H1 (cell line): ENCODE results near the gene GRID2. TPM values are rescaled to one million over a fixed set of nuclear protein-coding genes. Genes with fewer than 3 reads are reported as not detected.

Experiments
- CTCF ChIA-PET: fragments of 300-600 bp; sonication (Branson Sonifier 250); formaldehyde crosslinking; loops from one replicate; lab custom pipeline; 2021; ENCODE audit not compliant: partially characterized antibody; lab: Charles Lee
- POLR2A ChIA-PET: fragments of 300-600 bp; sonication (Branson Sonifier 250); formaldehyde crosslinking; loops from one replicate; lab custom pipeline; 2021; ENCODE audit warnings: inconsistent platforms; ENCODE audit not compliant: partially characterized antibody; lab: Charles Lee
- DNase-seq, 2 experiments: peaks; one replicate each; pipeline versions ENCODE4 v3.0.0 to v3.0.0-alpha.2; 2010 to 2022; ENCODE audit warnings: low spot score in 2 of 2, low read depth in 1 of 2, mixed read lengths in 1 of 2
- FAIRE-seq: peaks from 2 replicates; lab custom pipeline; 2011; peaks lifted over from hg19 to GRCh38; lab: Jason Lieb, UNC
- H2AFZ ChIP-seq: 2 replicates; pipeline ENCODE4 v1.8.1; 2012; ENCODE audit warnings: low read length, inconsistent platforms
- H2AK5ac ChIP-seq: 2 replicates; pipeline ENCODE4 v1.6.1; 2013; ENCODE audit warnings: low read depth, low read length
- H2BK120ac ChIP-seq: replicated peaks from 2 replicates; pipeline ENCODE3; 2013; ENCODE audit warnings: low read depth, low read length, inconsistent platforms
- H2BK12ac ChIP-seq: 2 replicates; pipeline ENCODE4 v1.6.1; 2013; ENCODE audit warnings: low read depth, low read length
- H2BK15ac ChIP-seq: 2 replicates; pipeline ENCODE4 v1.6.1; 2013; ENCODE audit warnings: low read length
- H2BK20ac ChIP-seq: 2 replicates; pipeline ENCODE4 v1.6.1; 2013; ENCODE audit warnings: low read length
- H2BK5ac ChIP-seq: 2 replicates; pipeline ENCODE4 v1.6.1; 2013; ENCODE audit warnings: low read depth, low read length
- H3K14ac ChIP-seq: 2 replicates; pipeline ENCODE4 v1.6.1; 2013; ENCODE audit warnings: inconsistent platforms; ENCODE audit not compliant: insufficient read length
- H3K18ac ChIP-seq: 2 replicates; pipeline ENCODE4 v1.6.1; 2013; ENCODE audit warnings: low read length; ENCODE audit errors: extremely low read depth
- H3K23ac ChIP-seq: 2 replicates; pipeline ENCODE4 v1.6.1; 2013; ENCODE audit warnings: inconsistent platforms; ENCODE audit not compliant: insufficient read length
- H3K23me2 ChIP-seq: 2 replicates; pipeline ENCODE4 v1.6.1; 2013; ENCODE audit warnings: low read depth, low read length
- H3K27ac ChIP-seq: 2 replicates; pipeline ENCODE4 v1.6.1; 2011; ENCODE audit warnings: low read depth, low read length, inconsistent platforms
- H3K27me3 ChIP-seq, 4 experiments: replicated peaks in 1 of 4; 1 replicate in 1 of 4; 2 replicates in 3 of 4; pipeline versions ENCODE4 v1.6.1 to v1.8.1; 2011 to 2013; ENCODE audit warnings: low read length in 3 of 4, mild to moderate bottlenecking in 3 of 4, inconsistent platforms in 2 of 4, mixed read lengths in 2 of 4, moderate library complexity in 1 of 4; ENCODE audit not compliant: control insufficient read depth in 3 of 4, insufficient read depth in 3 of 4; ENCODE audit errors: extremely low read depth in 1 of 4
- H3K36me3 ChIP-seq, 4 experiments: 2 replicates each; pipeline versions ENCODE4 v1.6.1 to v1.8.1; 2011 to 2013; ENCODE audit warnings: mild to moderate bottlenecking in 4 of 4, low read length in 3 of 4, moderate library complexity in 2 of 4, control low read depth in 1 of 4, inconsistent platforms in 1 of 4; ENCODE audit not compliant: insufficient read depth in 4 of 4, control insufficient read depth in 2 of 4
- H3K4ac ChIP-seq: replicated peaks from 2 replicates; pipeline ENCODE3; 2013; ENCODE audit warnings: low read length, low read depth, mixed read lengths, inconsistent platforms; ENCODE audit not compliant: insufficient read length
- H3K4me1 ChIP-seq, 4 experiments: replicated peaks in 1 of 4; 1 replicate in 1 of 4; 2 replicates in 3 of 4; pipeline versions ENCODE4 v1.6.1 to v1.8.1; 2011 to 2013; ENCODE audit warnings: low read length in 3 of 4, inconsistent platforms in 2 of 4, mixed read lengths in 1 of 4; ENCODE audit not compliant: insufficient read depth in 4 of 4, control insufficient read depth in 3 of 4
- H3K4me2 ChIP-seq, 2 experiments: 2 replicates each; pipeline versions ENCODE4 v1.6.1 to v1.8.1; 2011 to 2013; ENCODE audit warnings: low read depth in 2 of 2, low read length in 2 of 2, control low read depth in 1 of 2, inconsistent platforms in 1 of 2, mild to moderate bottlenecking in 1 of 2; ENCODE audit not compliant: insufficient read depth in 1 of 2
- H3K4me3 ChIP-seq, 4 experiments: fragments of 200-600, 300-600 bp in 1 of 4; sonication (generic), shearing (Covaris generic), sonication (Bioruptor Twin) in 1 of 4; 2 replicates each; pipeline versions ENCODE4 v1.5.1 to v1.8.1; 2011 to 2016; ENCODE audit warnings: low read length in 4 of 4, low read depth in 3 of 4, control low read depth in 2 of 4, inconsistent platforms in 2 of 4, mild to moderate bottlenecking in 2 of 4, mixed read lengths in 1 of 4, moderate library complexity in 1 of 4; ENCODE audit not compliant: insufficient read depth in 2 of 4; ENCODE audit errors: extremely low read depth in 1 of 4
- H3K56ac ChIP-seq: replicated peaks from 2 replicates; pipeline ENCODE3; 2013; ENCODE audit warnings: low read depth, mild to moderate bottlenecking, mixed read lengths, low read length, inconsistent platforms; ENCODE audit not compliant: insufficient read length
- H3K79me1 ChIP-seq: 2 replicates; pipeline ENCODE4 v1.6.1; 2013; ENCODE audit warnings: low read depth, low read length, control low read depth
- H3K79me2 ChIP-seq, 2 experiments: 2 replicates each; pipeline versions ENCODE4 v1.6.1 to v1.8.1; 2012 to 2013; ENCODE audit warnings: low read length in 2 of 2, mild to moderate bottlenecking in 2 of 2, inconsistent platforms in 1 of 2; ENCODE audit not compliant: insufficient read depth in 2 of 2, control insufficient read depth in 1 of 2
- H3K9ac ChIP-seq, 4 experiments: replicated peaks in 1 of 4; 1 replicate in 1 of 4; 2 replicates in 3 of 4; pipeline versions ENCODE4 v1.6.1 to v1.8.1; 2011 to 2013; ENCODE audit warnings: low read depth in 3 of 4, low read length in 3 of 4, control low read depth in 2 of 4, mild to moderate bottlenecking in 2 of 4, moderate library complexity in 2 of 4, inconsistent platforms in 1 of 4; ENCODE audit errors: extremely low read depth in 1 of 4
- H3K9me3 ChIP-seq, 2 experiments: 2 replicates each; pipeline versions ENCODE4 v1.6.1 to v1.8.1; 2012 to 2013; ENCODE audit warnings: mild to moderate bottlenecking in 2 of 2, moderate library complexity in 2 of 2, control low read depth in 1 of 2, inconsistent platforms in 1 of 2, low read depth in 1 of 2, low read length in 1 of 2, mixed read lengths in 1 of 2; ENCODE audit not compliant: insufficient read depth in 2 of 2
- H4K20me1 ChIP-seq, 2 experiments: replicated peaks in 1 of 2; 2 replicates each; pipeline versions ENCODE3 to v1.8.1; 2011 to 2013; ENCODE audit warnings: inconsistent platforms in 2 of 2, low read length in 2 of 2, mild to moderate bottlenecking in 1 of 2; ENCODE audit not compliant: insufficient read depth in 2 of 2, control insufficient read depth in 1 of 2
- H4K5ac ChIP-seq: 2 replicates; pipeline ENCODE4 v1.6.1; 2013; ENCODE audit warnings: low read length, low read depth, mixed read lengths, inconsistent platforms; ENCODE audit not compliant: insufficient read length
- H4K8ac ChIP-seq: 2 replicates; pipeline ENCODE4 v1.8.0; 2013; ENCODE audit warnings: mild to moderate bottlenecking, moderate library complexity, low read length, inconsistent platforms; ENCODE audit not compliant: insufficient read depth; ENCODE audit errors: extremely low read depth
- H4K91ac ChIP-seq: replicated peaks from 2 replicates; pipeline ENCODE3; 2013; ENCODE audit warnings: low read length, mixed read lengths, inconsistent platforms; ENCODE audit not compliant: insufficient read length
- E2F6 ChIP-seq: IDR thresholded peaks from 2 replicates; pipeline ENCODE4 v1.6.1; 2012; ENCODE audit warnings: inconsistent platforms
- EGR1 ChIP-seq: IDR thresholded peaks from 2 replicates; pipeline ENCODE4 v1.6.1; 2011; ENCODE audit warnings: low read depth, low read length, borderline replicate concordance
- TAF1 ChIP-seq: IDR thresholded peaks from 2 replicates; pipeline ENCODE4 v1.6.1; 2011; ENCODE audit warnings: mild to moderate bottlenecking, low read depth, low read length
- WGBS, 2 experiments: shearing (Covaris generic) in 1 of 2; methylation state at CpG; one replicate each; pipeline versions ENCODE4 v1.1.6 to v1.1.7; 2013 to 2015; ENCODE audit warnings: low lambda C conversion rate in 2 of 2, mixed read lengths in 2 of 2, inconsistent platforms in 1 of 2, low coverage in 1 of 2, missing lambda C conversion rate in 1 of 2; ENCODE audit not compliant: insufficient replicate concordance in 2 of 2, insufficient coverage in 1 of 2, insufficient read length in 1 of 2; ENCODE audit errors: extremely low coverage in 1 of 2, missing lambda C conversion rate in 1 of 2; 5-methylcytosine and 5-hydroxymethylcytosine counted together
- polyA plus RNA-seq, 7 experiments: library from polyadenylated mRNA; depleted of rRNA in 3 of 7; stranded (reverse) in 5 of 7; unstranded in 2 of 7; fragments of >200 nt in 5 of 7; fragments of 200-250 nt in 2 of 7; gene quantifications; 1 replicate in 5 of 7; 2 replicates in 1 of 7; 4 replicates in 1 of 7; pipeline versions ENCODE4 v1.2.1 to v1.2.3, GENCODE V29; 2011 to 2013; ENCODE audit warnings: missing spikeins in 2 of 7, mixed read lengths in 2 of 7
- total RNA-seq: library from RNA; stranded (reverse); fragmentation: NEBNext Ultra II Directional; extraction: Animal tissue kit (Norgen Biotek cat#: 25700); gene quantifications from 2 replicates; pipeline ENCODE4 v1.2.1, GENCODE V29; 2021

Gene GRID2
- total and polyA plus RNA-seq, 2 of the 8 experiments (the other 6 are each of a cell fraction or from before 2014, with no cell fraction given): 31.1 to 81.9 TPM

- FAIRE-seq: no peak
- Histone ChIP-seq H4K5ac (no peak overlapping the region), H3K4me1 (no peaks in the 10 kb centered on the region), H3K23me2 (no peaks in the 10 kb centered on the region), H3K18ac (no peak overlapping the region), H4K91ac (no peak overlapping the region), H2AK5ac (no peak overlapping the region), H3K79me1 (no peaks in the 10 kb centered on the region), H2BK5ac (no peak overlapping the region), H2BK12ac (no peak overlapping the region), H3K4ac (no peak overlapping the region), H2BK15ac (no peak overlapping the region), H3K79me2 (no peaks in the 10 kb centered on the region), H3K4me3 (no peak overlapping the region), H3K14ac (no peak overlapping the region), H2BK120ac (no peak overlapping the region), H3K23ac (no peak overlapping the region), H3K36me3 (no peaks in the 10 kb centered on the region), H3K9me3 (no peaks in the 10 kb centered on the region), H3K9ac (no peak overlapping the region), H4K20me1 (no peaks in the 10 kb centered on the region), H3K27ac (no peak overlapping the region), H2AFZ (no peak overlapping the region), H3K56ac (no peak overlapping the region), H4K8ac (no peak overlapping the region), H3K27me3 (no peaks in the 10 kb centered on the region), H2BK20ac (no peak overlapping the region), H3K4me2 (no peak overlapping the region)
- 96% methylated on average over 1 of the region's 1 CpG; no CpG with 5 or more reads in 1 of the 2 experiments for whole genome bisulfite sequencing, 2 experiments
- TF ChIP-seq TAF1 (no peak), E2F6 (no peak), EGR1 (no peak)
- CTCF ChIA-PET: interaction anchor here (1.0 to 1.1 kb wide), 2 partner anchors 8 to 11 kb away, joined by 3 read pairs; no protein-coding TSS in a partner anchor
- no peak for DNase-seq
- POLR2A ChIA-PET: no interaction called here
Measured at GRCh38 chr4:93561842-93562241, 1258.1 kb downstream of the GRID2 start.
